SK-N-MC (cell line): ENCODE results near the gene TRMT10A.

Experiments
- EZH2 ChIP-seq: fragments of 200-600 bp; sonication (generic); IDR thresholded peaks from one replicate; pipeline ENCODE4 v1.6.1; 2017; ENCODE audit warnings: antibody characterized with exemption
- POLR2AphosphoS5 ChIP-seq: IDR thresholded peaks from 2 replicates; pipeline ENCODE4 v1.6.1; 2012; ENCODE audit warnings: mild to moderate bottlenecking, low read depth, low read length, borderline replicate concordance

- TF ChIP-seq POLR2AphosphoS5 (no peak), EZH2 (no peak)
These were observed 57.1 kb downstream of the TRMT10A start for GRCh38 chr4:99506781-99507180.
